AML-193 (cell line): ENCODE data around the gene SULT2B1.
"Not testable (repeated sequence)": the region's sequence is repeated elsewhere in the genome, so short reads cannot be mapped to it uniquely, and the experiment has no call there.

Source experiments
- DNase-seq, 2 experiments: peaks; one replicate each; lab custom pipeline; 2025; lab: John Stamatoyannopoulos, UW

Gene SULT2B1

GRCh38 chr19:48529156-48529555, 22.8 kb upstream of the SULT2B1 start:
- DNase-seq = no peak

- no peak for DNase-seq
These were observed 21.8 kb upstream of the SULT2B1 start for GRCh38 chr19:48530066-48530720.

- DNase-seq = no peak
These were observed 21.2 kb upstream of the SULT2B1 start for GRCh38 chr19:48530770-48531169.

GRCh38 chr19:48533770-48534169, 18.2 kb upstream of the SULT2B1 start:
- DNase-seq = no peak

- no peak for DNase-seq
These were observed 14.4 kb upstream of the SULT2B1 start for GRCh38 chr19:48537541-48537940.

GRCh38 chr19:48538057-48538456, 13.9 kb upstream of the SULT2B1 start:
- not testable (repeated sequence) for DNase-seq

GRCh38 chr19:48539503-48540096, 12.4 kb upstream of the SULT2B1 start:
- no peak for DNase-seq

- DNase-seq = no peak
These were observed 11.9 kb upstream of the SULT2B1 start for GRCh38 chr19:48540110-48540509.

- DNase-seq = no peak
These were observed 10.2 kb upstream of the SULT2B1 start for GRCh38 chr19:48541813-48542212.

- DNase-seq = peak in 1 of 2 experiments; percentile 5
These were observed 8.8 kb upstream of the SULT2B1 start for GRCh38 chr19:48543121-48543710.

- DNase-seq = no peak
These were observed 6.9 kb upstream of the SULT2B1 start for GRCh38 chr19:48544856-48545750.

GRCh38 chr19:48547722-48548121, 4.2 kb upstream of the SULT2B1 start:
- DNase-seq = no peak

GRCh38 chr19:48548253-48548911, 3.6 kb upstream of the SULT2B1 start:
- DNase-seq = no peak

- no peak for DNase-seq
These were observed 2.6 kb upstream of the SULT2B1 start for GRCh38 chr19:48549380-48549779.

- no peak for DNase-seq
These were observed 692 bp downstream of the SULT2B1 start for GRCh38 chr19:48552406-48553322.

GRCh38 chr19:48553676-48554384, 1.9 kb downstream of the SULT2B1 start:
- DNase-seq = no peak

- no peak for DNase-seq
These were observed 2.6 kb downstream of the SULT2B1 start for GRCh38 chr19:48554385-48555091.

- no peak for DNase-seq
These were observed 4.2 kb downstream of the SULT2B1 start for GRCh38 chr19:48556163-48556562.

GRCh38 chr19:48556825-48557224, 4.9 kb downstream of the SULT2B1 start:
- DNase-seq = no peak
